ENCODE results near the gene PDZRN3.

Gene PDZRN3

GRCh38 chr3:73378207-73378606, 246.5 kb downstream of the PDZRN3 start:
- DNase-seq (ENCODE audit: low read depth in 2 of 2), result no peak
- no peak for TF ChIP-seq CTCF (IDR thresholded peaks at IDR 0.05; ENCODE audit: low read depth, low read length)
- no peak overlapping the region for H3K4me3 ChIP-seq (replicated peaks in 1 of 2; ENCODE audit: low read depth in 2 of 2, low read length in 2 of 2)

GRCh38 chr3:73365756-73366397, 258.9 kb downstream of the PDZRN3 start:
- DNase-seq (ENCODE audit: low read depth in 2 of 2), result peak; percentile 55 to 63
- TF ChIP-seq CTCF (IDR thresholded peaks at IDR 0.05; ENCODE audit: low read depth, low read length), result no peak
- H3K4me3 ChIP-seq (replicated peaks in 1 of 2; ENCODE audit: low read depth in 2 of 2, low read length in 2 of 2), result no peak overlapping the region

- no peak for TF ChIP-seq CTCF (IDR thresholded peaks at IDR 0.05; ENCODE audit: low read depth, low read length)
- DNase-seq (ENCODE audit: low read depth in 2 of 2), result no peak
- no peak overlapping the region for H3K4me3 ChIP-seq (replicated peaks in 1 of 2; ENCODE audit: low read depth in 2 of 2, low read length in 2 of 2)
Observed at GRCh38 chr3:73364517-73364916, 260.2 kb downstream of the PDZRN3 start.

- no peak for DNase-seq (ENCODE audit: low read depth in 2 of 2)
- no peak for TF ChIP-seq CTCF (IDR thresholded peaks at IDR 0.05; ENCODE audit: low read depth, low read length)
- no peak overlapping the region for H3K4me3 ChIP-seq (replicated peaks in 1 of 2; ENCODE audit: low read depth in 2 of 2, low read length in 2 of 2)
Observed at GRCh38 chr3:73363093-73363492, 261.6 kb downstream of the PDZRN3 start.

- H3K4me3 ChIP-seq (replicated peaks in 1 of 2; ENCODE audit: low read depth in 2 of 2, low read length in 2 of 2), result no peak overlapping the region
- no peak for TF ChIP-seq CTCF (IDR thresholded peaks at IDR 0.05; ENCODE audit: low read depth, low read length)
- DNase-seq (ENCODE audit: low read depth in 2 of 2), result no peak
Observed at GRCh38 chr3:73361591-73361990, 263.1 kb downstream of the PDZRN3 start.

- no peak for TF ChIP-seq CTCF (IDR thresholded peaks at IDR 0.05; ENCODE audit: low read depth, low read length)
- no peak overlapping the region for H3K4me3 ChIP-seq (replicated peaks in 1 of 2; ENCODE audit: low read depth in 2 of 2, low read length in 2 of 2)
- DNase-seq (ENCODE audit: low read depth in 2 of 2), result no peak
Observed at GRCh38 chr3:73353649-73354217, 271.0 kb downstream of the PDZRN3 start.

Data from cardiac fibroblast (primary cell).